ENCODE measurements around the gene MRPS22. TPM values are rescaled to one million over a fixed set of nuclear protein-coding genes. Genes with fewer than 3 reads are reported as not detected.

The MRPS22 gene
- total and polyA plus RNA-seq, 2 of the 13 experiments (the other 11 are each of a cell fraction or from before 2014, with no cell fraction given): 52.7 to 113 TPM

GRCh38 chr3:139329364-139329850 is 14.4 kb upstream of the MRPS22 start (continued):
- TF ChIP-seq ZBTB34 (CRISPR knock-in tag; IDR thresholded peaks at IDR 0.05): no peak
- TF ChIP-seq, protein P1, sequence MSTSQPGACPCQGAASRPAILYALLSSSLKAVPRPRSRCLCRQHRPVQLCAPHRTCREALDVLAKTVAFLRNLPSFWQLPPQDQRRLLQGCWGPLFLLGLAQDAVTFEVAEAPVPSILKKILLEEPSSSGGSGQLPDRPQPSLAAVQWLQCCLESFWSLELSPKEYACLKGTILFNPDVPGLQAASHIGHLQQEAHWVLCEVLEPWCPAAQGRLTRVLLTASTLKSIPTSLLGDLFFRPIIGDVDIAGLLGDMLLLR (CRISPR knock-in tag; IDR thresholded peaks at IDR 0.05): 0 out of 2 replicates have a peak, but pooled peaks have one; percentile 29
- TF ChIP-seq ZSCAN12 (CRISPR knock-in tag; IDR thresholded peaks at IDR 0.05): no peak
- TF ChIP-seq, protein P2, sequence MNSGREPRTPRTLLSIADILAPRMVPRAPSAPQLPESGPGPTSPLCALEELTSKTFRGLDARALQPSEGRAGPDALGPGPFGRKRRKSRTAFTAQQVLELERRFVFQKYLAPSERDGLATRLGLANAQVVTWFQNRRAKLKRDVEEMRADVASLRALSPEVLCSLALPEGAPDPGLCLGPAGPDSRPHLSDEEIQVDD (CRISPR knock-in tag; IDR thresholded peaks at IDR 0.05; ENCODE audit: borderline replicate concordance): peak; percentile 86; the same call in 1 of the 2 replicates
- no peak for TF ChIP-seq ZNF512B (CRISPR knock-in tag; IDR thresholded peaks at IDR 0.05; ENCODE audit: borderline replicate concordance)
- TF ChIP-seq KLF12 (CRISPR knock-in tag; IDR thresholded peaks at IDR 0.05; ENCODE audit: borderline replicate concordance): peak; percentile 95; the same call in 1 of the 2 replicates
- peak; percentile 62; the same call in 1 of the 2 replicates for TF ChIP-seq ZNF839 (CRISPR knock-in tag; IDR thresholded peaks at IDR 0.05; ENCODE audit: borderline replicate concordance)
- TF ChIP-seq, protein P3, sequence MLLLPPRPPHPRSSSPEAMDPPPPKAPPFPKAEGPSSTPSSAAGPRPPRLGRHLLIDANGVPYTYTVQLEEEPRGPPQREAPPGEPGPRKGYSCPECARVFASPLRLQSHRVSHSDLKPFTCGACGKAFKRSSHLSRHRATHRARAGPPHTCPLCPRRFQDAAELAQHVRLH (CRISPR knock-in tag; IDR thresholded peaks at IDR 0.05; ENCODE audit: borderline replicate concordance, low read depth): peak; percentile 72; the same call in 1 of the 2 replicates
- TF ChIP-seq POLR2A (IDR thresholded peaks at IDR 0.05; ENCODE audit: insufficient read depth in 1 of 2, low read depth in 2 of 2, low read length in 2 of 2): no peak
- TF ChIP-seq ZNF761 (CRISPR knock-in tag; conservative IDR thresholded peaks at IDR 0.05): no peak
- peak; percentile 49; the same call in 1 of the 2 replicates for TF ChIP-seq POGZ (CRISPR knock-in tag; IDR thresholded peaks at IDR 0.05)
- TF ChIP-seq ATF5 (CRISPR knock-in tag; IDR thresholded peaks at IDR 0.05; ENCODE audit: low read depth): no peak
- TF ChIP-seq ZNF230 (CRISPR knock-in tag; IDR thresholded peaks at IDR 0.05): no peak
- no peak for TF ChIP-seq ZFP36L1 (CRISPR knock-in tag; IDR thresholded peaks at IDR 0.05)
- no peak for TF ChIP-seq TAF1 (CRISPR knock-in tag; IDR thresholded peaks at IDR 0.05)
- TF ChIP-seq, protein P4, sequence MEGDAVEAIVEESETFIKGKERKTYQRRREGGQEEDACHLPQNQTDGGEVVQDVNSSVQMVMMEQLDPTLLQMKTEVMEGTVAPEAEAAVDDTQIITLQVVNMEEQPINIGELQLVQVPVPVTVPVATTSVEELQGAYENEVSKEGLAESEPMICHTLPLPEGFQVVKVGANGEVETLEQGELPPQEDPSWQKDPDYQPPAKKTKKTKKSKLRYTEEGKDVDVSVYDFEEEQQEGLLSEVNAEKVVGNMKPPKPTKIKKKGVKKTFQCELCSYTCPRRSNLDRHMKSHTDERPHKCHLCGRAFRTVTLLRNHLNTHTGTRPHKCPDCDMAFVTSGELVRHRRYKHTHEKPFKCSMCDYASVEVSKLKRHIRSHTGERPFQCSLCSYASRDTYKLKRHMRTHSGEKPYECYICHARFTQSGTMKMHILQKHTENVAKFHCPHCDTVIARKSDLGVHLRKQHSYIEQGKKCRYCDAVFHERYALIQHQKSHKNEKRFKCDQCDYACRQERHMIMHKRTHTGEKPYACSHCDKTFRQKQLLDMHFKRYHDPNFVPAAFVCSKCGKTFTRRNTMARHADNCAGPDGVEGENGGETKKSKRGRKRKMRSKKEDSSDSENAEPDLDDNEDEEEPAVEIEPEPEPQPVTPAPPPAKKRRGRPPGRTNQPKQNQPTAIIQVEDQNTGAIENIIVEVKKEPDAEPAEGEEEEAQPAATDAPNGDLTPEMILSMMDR (CRISPR knock-in tag; IDR thresholded peaks at IDR 0.05): peak; percentile 100
- TF ChIP-seq, protein P5, sequence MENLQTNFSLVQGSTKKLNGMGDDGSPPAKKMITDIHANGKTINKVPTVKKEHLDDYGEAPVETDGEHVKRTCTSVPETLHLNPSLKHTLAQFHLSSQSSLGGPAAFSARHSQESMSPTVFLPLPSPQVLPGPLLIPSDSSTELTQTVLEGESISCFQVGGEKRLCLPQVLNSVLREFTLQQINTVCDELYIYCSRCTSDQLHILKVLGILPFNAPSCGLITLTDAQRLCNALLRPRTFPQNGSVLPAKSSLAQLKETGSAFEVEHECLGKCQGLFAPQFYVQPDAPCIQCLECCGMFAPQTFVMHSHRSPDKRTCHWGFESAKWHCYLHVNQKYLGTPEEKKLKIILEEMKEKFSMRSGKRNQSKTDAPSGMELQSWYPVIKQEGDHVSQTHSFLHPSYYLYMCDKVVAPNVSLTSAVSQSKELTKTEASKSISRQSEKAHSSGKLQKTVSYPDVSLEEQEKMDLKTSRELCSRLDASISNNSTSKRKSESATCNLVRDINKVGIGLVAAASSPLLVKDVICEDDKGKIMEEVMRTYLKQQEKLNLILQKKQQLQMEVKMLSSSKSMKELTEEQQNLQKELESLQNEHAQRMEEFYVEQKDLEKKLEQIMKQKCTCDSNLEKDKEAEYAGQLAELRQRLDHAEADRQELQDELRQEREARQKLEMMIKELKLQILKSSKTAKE (CRISPR knock-in tag; IDR thresholded peaks at IDR 0.05; ENCODE audit: borderline replicate concordance): no peak
- peak; percentile 35; the same call in 1 of the 2 replicates for TF ChIP-seq MAZ (IDR thresholded peaks at IDR 0.05; ENCODE audit: borderline replicate concordance, low read depth, low read length)
- no peak for TF ChIP-seq MAZ (CRISPR knock-in tag; IDR thresholded peaks at IDR 0.05; ENCODE audit: low read depth)

Data from HepG2 (cell line).